H54 (cell line): Measurements from ENCODE around the gene TMCO1.
"Not testable (repeated sequence)": the region's sequence is repeated elsewhere in the genome, so short reads cannot be mapped to it uniquely, and the experiment has no call there.

ENCODE experiments used
- DNase-seq: peaks from one replicate; pipeline ENCODE4 v3.0.0; 2011; ENCODE audit warnings: low spot score, mixed read lengths; ENCODE audit not compliant: insufficient read length
- FAIRE-seq: peaks from 3 replicates; lab custom pipeline; 2011; peaks lifted over from hg19 to GRCh38; lab: Jason Lieb, UNC
- POLR2A ChIP-seq: IDR thresholded peaks from 2 replicates; pipeline ENCODE4 v1.6.1; 2011; ENCODE audit warnings: low read depth, mild to moderate bottlenecking, low read length

TMCO1 gene

DNA sequence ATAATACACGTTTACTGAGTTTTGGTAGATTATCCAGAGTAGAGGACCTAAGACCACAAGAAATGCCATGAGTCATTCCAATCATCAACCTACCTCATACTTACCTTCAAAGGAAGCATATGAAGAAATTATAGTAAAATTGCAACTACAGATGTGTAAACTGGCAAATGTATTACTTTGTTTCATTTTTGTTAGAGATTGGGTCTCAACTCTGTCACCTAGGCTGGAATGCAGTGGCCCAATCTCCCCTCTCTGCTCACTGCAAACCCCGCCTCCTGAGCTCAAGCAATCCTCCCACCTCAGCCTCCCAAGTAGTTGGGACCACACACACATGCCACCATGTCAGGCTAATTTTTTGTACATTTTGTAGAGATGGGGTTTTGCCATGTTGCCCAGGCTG is 5.2 kb downstream of the TMCO1 start:
- DNase-seq (no peak), FAIRE-seq (no peak)
- TF ChIP-seq POLR2A: no peak

DNA sequence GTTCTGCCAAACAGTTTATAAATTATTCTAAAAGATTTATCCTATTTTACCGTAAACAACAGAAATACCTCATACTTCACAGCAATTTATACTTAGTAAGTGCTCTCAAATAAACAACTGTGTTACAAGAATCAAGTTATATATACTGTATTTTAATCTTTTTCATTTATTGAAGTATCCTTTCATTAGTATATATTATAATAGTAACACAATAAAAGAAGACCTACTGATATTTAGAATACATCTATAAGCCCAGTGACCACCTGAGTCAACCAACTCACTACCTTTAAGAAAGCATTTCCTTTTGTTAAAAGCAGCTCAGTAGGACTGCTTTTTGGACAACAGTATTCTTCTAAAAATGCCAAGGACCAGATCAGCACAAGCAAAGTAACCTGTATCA is 5.9 kb downstream of the TMCO1 start:
- TF ChIP-seq POLR2A: no peak
- no peak for FAIRE-seq
- DNase-seq: no peak

DNA sequence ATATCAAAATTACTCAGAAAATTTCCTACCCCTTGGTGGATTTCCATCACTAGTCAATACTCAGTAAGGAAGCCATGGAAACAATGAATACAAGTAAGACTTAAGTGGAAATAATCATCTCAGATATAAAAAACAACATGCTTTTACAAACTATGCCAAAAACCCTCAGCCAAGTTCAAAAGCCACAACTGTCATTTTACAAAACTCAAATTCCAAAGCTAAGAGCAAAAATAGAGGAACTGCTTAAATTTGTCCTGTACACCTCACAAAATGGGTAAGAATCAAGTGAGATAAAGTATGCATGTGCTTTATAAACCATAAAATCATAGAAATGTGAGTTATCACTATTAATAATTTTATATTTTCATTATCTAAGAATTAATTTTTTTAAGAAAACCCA is 9.6 kb downstream of the TMCO1 start:
- TF ChIP-seq POLR2A: no peak
- DNase-seq (no peak), FAIRE-seq (no peak)

DNA sequence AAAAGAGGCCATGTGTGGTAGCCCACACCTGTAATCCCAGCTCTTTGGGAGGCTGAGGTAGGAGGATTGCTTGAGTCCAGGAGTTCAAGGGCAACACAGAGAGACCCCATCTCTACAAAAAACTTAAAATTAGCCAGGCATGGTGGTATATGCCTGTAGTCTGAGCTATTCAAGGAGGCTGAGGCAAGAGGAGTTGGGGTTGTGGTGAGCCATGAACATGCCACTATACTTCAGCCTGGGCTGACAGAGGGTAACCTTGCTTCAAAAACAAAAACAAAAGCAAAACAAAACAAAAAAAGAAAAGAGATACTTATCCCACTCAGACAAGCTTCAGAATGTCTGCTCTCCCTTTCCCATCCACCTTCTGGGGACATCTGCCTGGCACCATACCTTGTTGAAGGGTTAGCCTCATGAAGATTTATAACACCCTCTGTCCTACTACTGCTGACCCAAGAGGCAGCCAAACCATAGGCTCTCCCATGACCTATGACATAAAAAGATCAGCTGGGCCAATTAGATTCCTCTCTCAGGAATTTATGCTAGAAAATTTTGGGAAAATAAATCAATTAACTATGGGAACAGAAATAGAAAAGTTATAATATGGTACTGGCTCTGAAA is 13.2 kb downstream of the TMCO1 start:
- TF ChIP-seq POLR2A: no peak
- DNase-seq (no peak), FAIRE-seq (no peak)

DNA sequence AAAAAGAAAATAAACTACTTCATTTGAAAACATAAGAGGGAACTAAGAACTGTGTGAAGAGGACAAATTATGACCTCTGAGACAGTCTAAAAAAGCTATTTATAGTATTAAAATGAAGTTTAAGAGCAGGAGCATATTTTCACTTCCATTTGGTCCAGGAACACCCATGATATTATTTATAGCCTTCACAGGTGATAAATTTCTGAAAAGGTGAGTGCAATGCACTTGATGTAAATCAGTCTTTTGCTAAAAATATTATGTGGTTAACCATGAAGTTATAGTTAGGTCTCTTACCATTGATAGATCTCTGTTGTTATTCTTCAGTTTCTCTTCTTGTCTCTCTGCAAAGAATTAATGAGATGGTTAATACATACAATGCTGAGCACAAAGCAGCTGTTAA is 14.7 kb downstream of the TMCO1 start:
- no peak for FAIRE-seq
- TF ChIP-seq POLR2A: no peak
- no peak for DNase-seq

DNA sequence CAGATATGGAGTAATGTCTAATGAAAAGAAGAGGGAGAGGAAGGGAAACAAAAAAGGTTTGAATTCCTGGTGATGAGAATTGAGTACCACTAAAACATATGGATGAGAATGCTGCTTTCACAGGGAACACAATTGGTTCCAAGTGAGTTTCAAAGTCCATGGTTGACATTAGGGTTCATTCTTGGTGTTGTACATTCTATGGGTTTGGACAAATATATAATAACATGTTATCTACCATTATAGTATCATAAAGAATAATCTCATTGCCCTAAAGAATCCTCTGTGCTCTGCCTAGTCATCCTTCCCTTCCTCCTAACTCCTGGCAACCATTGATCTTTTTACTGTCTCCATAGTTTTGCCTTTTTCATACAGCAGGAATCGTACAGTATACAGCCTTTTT is 20.1 kb downstream of the TMCO1 start:
- DNase-seq (no peak), FAIRE-seq (no peak)
- TF ChIP-seq POLR2A: no peak

DNA sequence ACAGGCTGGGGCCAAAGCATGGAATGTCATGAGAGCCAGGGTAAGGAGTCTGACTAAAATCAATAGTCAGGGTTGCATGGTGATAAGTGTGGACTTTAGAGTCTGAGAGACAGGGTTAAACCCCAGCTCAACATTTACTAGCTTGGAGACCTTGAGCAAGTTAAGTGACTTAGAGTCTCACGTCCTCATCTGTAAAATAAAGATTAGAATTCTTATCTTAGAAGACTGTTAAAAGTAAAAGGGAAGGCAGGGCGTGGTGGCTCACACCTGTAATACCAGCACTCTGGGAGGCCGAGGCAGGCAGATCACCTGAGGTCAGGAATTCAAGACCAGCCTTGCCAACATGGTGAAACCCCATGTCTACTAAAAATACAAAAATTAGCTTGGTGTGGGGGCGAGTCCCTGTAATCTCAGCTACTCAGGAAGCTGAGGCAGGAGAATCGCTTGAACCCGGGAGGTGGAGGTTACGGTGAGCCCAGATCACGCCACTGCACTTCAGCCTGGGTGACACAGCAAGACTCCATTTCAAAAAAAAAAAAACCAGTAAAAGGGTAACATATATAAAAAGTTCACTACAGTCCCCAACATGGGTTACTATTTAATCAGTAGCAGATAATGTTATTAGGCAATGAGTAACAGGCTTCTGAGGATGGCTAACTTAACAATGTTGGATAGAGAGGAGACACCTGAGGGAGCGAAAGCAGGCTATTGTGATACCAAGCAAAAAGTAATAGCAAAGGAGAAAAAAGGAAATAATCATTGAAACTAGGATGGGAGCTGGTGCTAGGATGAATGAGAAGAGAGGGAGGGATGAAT is 20.8 kb downstream of the TMCO1 start:
- TF ChIP-seq POLR2A: no peak
- FAIRE-seq (no peak), DNase-seq (no peak)

DNA sequence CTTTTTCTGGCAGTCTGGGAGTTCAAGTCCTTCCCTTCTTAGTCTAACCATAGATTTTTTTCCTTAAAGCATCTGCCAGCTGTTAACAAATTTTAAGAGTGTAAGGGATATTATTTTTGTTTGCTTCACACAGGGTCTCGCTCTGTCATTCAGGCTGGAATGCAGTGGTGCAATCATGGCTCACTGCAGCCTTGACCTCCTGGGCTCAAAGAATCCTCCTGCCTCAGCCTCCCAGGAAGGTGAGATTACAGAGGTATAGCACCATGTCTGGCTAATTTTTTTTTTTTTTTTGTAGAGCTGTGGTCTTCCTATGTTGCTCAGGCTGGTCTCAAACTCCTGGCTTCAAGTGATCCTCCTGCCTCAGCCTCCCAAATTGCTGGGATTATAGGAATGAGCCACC is 23.8 kb downstream of the TMCO1 start:
- DNase-seq, FAIRE-seq: not testable (repeated sequence)

DNA sequence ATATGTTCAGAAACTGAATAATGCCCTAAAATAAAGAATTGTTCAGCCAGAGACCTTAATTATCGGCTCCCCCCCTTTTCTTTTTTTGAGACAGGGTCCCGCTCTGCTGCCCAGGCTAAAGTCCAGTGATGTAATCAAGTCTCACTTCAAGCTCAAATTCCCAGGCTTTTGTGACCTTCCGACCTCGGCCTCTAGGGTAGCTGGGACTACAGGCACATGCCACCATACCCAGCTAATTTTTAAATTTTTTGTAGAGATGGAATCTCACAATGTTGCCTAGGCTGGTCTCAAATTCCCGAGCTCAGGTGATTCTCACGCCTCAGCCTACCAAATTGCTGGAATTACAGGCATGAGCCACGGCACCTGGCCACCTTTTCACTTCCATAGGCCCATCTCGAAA is 26.5 kb downstream of the TMCO1 start:
- no peak for FAIRE-seq
- no peak for TF ChIP-seq POLR2A
- DNase-seq: no peak

DNA sequence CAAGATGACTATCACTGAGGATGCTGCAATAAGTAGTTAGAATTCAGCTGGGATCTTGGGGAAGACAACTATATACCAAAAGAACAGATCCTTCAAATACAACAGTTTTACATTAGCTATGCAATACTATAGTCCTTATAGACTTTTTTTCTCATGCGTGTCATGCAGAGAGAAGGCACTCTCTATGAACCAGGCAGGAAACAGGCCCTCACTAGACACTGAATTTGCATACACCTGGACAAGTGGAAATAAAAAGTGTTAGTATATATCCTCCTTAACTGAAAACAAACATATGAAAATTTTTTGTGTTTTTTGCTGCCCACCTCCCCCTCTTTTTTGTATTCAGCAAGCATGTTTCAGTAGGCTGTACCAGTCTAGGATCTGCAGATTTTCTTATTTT is 29.9 kb downstream of the TMCO1 start:
- TF ChIP-seq POLR2A: no peak
- FAIRE-seq (no peak), DNase-seq (no peak)

DNA sequence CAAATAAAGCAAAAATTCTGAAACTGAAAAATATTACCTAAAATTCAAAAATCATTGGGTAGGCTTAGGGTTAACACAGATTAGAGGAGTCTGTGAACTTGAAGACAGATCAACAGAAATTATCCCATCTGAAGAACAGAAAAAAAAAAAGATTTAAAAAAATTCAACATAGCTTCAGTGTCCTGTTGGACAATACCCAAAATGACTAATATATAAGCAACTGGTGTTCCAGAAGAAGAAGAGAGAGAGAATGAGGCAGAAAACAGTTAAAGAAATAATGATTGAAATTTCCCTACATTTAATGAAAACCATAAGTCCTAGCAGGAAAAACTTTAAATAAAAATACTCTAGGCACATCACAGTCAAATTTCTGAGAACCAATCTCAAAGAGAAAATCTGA is 31.5 kb downstream of the TMCO1 start:
- TF ChIP-seq POLR2A: no peak
- DNase-seq (no peak), FAIRE-seq (no peak)

DNA sequence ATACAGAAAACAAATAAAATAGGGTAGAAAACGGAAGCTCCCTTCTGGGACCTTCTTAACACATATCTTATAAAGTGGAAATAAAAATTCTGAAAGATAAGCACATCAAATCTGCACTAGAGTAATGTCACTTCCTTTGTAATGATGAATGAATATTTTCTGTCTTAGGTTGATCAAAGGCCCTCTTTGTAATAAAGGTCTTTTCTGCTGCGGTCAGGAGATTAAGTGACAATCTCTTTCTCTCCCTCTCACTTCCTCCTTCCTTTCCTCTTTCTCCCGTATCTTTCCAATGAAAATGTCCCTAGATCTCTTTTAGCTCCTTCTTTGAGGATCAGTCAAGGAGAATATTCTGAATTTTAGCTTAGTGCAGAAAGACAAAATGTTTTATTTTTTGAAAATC is 33.8 kb downstream of the TMCO1 start:
- DNase-seq: no peak
- no peak for TF ChIP-seq POLR2A
- FAIRE-seq: no peak

DNA sequence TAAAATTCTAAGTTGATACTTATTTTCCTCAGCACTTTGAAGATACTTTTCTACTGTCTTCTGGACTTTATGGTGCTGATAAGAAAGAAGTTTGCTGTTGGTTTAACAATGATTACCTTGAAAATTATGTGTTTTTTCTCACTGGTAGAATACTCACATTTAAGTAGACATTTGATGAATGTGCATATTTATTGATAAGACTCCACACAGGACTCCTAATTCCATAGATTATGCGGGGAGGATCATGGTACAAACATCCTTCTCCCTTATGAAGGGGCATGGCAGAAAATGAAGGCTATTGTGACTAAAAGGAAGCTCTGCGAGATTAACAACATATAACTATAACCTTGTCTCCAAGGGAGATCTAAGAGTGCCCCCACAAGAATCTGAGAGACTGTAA is 41.8 kb downstream of the TMCO1 start:
- TF ChIP-seq POLR2A: no peak
- FAIRE-seq: no peak
- no peak for DNase-seq

DNA sequence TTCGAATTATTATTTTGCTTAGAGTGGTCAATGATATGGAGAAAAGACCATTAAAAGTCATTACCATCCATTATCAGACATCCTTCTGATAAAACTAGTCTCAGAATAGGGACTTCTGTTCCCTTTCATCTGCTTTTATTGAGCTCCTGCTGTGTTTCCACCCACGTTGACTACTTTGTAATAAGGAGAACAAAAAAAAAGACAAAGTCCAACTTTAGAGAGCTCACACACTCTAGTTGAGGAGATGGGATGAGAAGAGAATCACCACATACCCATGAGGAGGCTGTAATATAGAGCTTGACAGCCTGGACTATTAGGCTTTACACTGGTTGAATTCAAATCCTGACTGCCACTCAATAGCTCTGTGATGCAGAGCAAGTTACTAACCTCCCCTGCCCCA is 42.5 kb downstream of the TMCO1 start:
- DNase-seq (no peak), FAIRE-seq (no peak)
- TF ChIP-seq POLR2A: no peak

DNA sequence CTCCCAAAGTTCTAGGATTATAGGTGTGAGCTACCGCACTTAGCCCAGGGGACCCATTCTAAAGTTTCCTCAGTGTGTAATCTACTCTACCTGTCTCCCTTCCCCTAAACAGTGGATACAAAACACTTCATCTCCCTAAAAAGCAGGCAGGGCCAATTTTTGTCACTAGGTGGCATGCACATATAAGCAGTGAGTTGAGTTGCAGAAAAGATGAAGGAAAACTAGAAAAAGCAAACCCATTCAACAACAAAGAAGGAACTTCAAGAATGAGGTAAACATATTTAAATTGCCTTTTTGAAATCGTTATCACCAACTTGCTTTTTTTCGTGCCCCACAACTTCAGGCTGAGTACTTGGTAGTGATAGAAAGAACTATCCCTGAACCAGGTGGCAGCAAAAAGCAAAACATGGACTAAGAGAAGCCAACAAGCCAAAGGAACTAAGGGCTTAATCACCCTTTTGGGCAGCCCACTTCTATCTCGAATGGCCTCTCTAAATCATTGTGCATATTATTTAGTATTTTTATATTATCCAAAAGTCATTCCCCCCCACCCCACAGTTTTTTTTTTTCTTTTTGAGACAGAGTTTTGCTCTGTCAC is 50.7 kb downstream of the TMCO1 start:
- FAIRE-seq (peak; percentile 81), DNase-seq (peak; percentile 31)
- no peak for TF ChIP-seq POLR2A

DNA sequence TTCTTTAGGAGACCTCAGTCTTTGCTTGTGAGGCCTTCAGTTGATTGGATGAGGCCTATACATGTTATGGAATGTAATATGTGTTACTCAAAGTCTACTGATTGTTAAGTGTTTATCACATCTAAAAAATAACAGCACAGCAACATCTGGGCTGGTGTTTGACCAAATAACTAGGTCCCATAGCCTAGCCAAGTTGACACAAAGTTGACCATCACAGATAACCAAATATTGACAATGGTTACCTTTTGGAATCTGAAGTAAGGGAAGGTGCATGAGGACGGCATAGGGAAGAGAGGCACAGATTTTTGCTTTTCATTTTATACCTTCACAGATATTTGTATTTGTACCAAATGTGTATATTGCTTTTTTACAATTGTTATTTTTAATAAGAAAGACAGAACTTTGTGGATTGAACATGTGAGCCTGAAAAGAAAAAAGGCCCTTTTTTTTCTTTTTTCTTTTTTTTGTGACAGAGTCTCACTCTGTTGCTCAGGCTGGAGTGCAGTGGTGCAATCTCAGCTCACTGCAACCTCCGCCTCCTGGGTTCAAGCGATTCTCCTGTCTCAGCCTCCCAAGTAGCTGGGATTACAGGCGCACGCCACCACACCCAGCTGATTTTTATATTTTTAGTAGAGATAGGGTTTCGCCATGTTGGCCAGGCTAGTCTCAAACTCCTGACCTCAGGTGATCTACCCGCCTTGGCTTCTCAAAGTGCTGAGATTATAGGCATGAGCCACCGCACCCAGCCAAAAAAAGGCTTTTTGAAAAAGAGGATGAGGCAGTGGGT is 52.2 kb downstream of the TMCO1 start:
- not testable (repeated sequence) for FAIRE-seq, DNase-seq
